ENCODE data around the gene PCBP3. TPM values are rescaled to one million over a fixed set of nuclear protein-coding genes. Genes with fewer than 3 reads are reported as not detected.

The PCBP3 gene
- total RNA-seq, 4 donors from 2014 or later = 0.13 to 0.26 TPM; not detected in 2

DNA sequence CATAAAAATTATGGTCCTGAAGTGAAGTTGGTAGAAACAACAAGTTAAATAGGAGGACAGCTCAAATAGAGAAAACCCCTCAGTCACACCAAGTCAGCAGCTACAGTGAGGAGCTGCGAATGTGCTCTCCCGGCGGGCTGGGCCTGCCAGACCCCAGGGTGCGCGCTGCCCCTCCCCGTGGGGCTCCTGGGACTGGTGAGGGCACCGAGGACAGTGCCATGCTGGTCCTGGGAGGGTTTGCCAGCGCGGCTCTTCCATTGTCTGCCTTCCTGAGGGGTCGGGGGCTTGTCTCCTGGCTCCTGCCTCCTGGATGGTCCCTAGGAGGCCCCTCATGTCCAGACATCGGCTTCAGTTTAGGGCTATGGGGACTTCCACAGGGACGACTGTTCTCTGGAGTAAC is 121.8 kb downstream of the PCBP3 start:
- Histone ChIP-seq H3K4me3 (no peak overlapping the region), H3K36me3 (no peaks in the 10 kb centered on the region), H3K27ac (no peak overlapping the region), H3K27me3 (peaks cover 0 to 3% (median 0%) of the 10 kb centered on the region in 3 donors), H3K9me3 (no peaks in the 10 kb centered on the region), H3K4me1 (no peaks in the 10 kb centered on the region)
- TF ChIP-seq, protein P1, sequence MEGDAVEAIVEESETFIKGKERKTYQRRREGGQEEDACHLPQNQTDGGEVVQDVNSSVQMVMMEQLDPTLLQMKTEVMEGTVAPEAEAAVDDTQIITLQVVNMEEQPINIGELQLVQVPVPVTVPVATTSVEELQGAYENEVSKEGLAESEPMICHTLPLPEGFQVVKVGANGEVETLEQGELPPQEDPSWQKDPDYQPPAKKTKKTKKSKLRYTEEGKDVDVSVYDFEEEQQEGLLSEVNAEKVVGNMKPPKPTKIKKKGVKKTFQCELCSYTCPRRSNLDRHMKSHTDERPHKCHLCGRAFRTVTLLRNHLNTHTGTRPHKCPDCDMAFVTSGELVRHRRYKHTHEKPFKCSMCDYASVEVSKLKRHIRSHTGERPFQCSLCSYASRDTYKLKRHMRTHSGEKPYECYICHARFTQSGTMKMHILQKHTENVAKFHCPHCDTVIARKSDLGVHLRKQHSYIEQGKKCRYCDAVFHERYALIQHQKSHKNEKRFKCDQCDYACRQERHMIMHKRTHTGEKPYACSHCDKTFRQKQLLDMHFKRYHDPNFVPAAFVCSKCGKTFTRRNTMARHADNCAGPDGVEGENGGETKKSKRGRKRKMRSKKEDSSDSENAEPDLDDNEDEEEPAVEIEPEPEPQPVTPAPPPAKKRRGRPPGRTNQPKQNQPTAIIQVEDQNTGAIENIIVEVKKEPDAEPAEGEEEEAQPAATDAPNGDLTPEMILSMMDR (IDR thresholded peaks at IDR 0.05 in 4 of 5, conservative IDR thresholded peaks at IDR 0.05 in 1 of 5) = no peak
- TF ChIP-seq POLR2A (IDR thresholded peaks at IDR 0.05) = no peak
- ATAC-seq (no peak), DNase-seq (no peak)
- in situ Hi-C loops (cut with MboI; ENCODE audit: low sequenced_read_pairs in 4 of 4) (no loop called here), intact Hi-C loops (cut with DNase I; ENCODE audit: low total_unique reads) (no loop called here)

DNA sequence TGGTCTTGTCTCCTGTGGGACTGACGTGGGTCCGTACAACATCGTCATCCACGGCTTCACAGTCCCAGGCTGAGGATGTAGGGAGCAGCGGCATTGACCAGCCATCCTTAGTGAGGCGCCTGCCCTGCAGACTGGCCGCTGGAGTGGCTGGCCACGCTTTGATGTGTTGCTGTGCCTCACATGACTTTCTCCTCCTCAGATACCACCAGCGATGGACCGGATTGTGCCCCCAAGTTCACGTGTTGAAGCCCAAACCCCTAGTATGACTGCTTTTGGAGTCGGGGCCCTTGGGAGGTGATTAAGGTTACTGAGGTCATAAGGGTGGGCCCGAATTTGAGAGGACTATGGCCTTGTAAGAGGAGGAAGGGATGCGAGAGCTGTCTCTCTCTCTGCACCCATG is 122.5 kb downstream of the PCBP3 start:
- in situ Hi-C loops (cut with MboI; ENCODE audit: low sequenced_read_pairs in 4 of 4) (no loop called here), intact Hi-C loops (cut with DNase I; ENCODE audit: low total_unique reads) (no loop called here)
- H3K27ac ChIP-seq = no peak overlapping the region
- H3K27me3 ChIP-seq = peaks cover 0 to 3% (median 0%) of the 10 kb centered on the region in 3 donors
- no peaks in the 10 kb centered on the region for H3K36me3 ChIP-seq
- H3K4me3 ChIP-seq = no peak overlapping the region
- TF ChIP-seq, protein P1 (IDR thresholded peaks at IDR 0.05 in 4 of 5, conservative IDR thresholded peaks at IDR 0.05 in 1 of 5) = no peak
- no peak for TF ChIP-seq POLR2A (IDR thresholded peaks at IDR 0.05)
- DNase-seq (no peak), ATAC-seq (no peak)
- H3K4me1 ChIP-seq = no peaks in the 10 kb centered on the region
- H3K9me3 ChIP-seq = no peaks in the 10 kb centered on the region

DNA sequence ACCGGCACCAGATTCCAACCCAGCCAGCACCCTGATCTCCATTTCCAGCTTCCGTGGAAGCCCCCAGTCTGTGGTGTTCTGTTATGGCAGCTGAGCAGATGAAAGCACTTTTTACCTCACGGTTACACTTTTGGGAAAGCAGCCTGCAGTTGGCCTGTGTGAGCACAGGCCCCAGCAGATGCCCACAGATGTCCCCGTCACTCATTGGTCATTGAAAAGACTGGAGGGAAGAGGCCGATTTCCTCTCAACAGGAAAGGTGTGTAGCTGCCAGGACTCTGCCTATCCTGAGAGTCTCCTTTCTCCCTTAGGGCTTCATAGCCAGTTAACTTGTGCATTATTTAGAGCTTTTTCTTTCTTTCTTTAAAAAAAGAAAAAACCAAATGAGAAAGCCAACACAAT is 123.0 kb downstream of the PCBP3 start:
- Histone ChIP-seq H3K4me3 (no peak overlapping the region), H3K9me3 (no peaks in the 10 kb centered on the region), H3K4me1 (no peaks in the 10 kb centered on the region), H3K27me3 (peaks cover 0 to 3% (median 0%) of the 10 kb centered on the region in 3 donors), H3K36me3 (no peaks in the 10 kb centered on the region), H3K27ac (no peak overlapping the region)
- intact Hi-C loops (cut with DNase I; ENCODE audit: low total_unique reads) (no loop called here), in situ Hi-C loops (cut with MboI; ENCODE audit: low sequenced_read_pairs in 4 of 4) (no loop called here)
- ATAC-seq (no peak), DNase-seq (no peak)
- TF ChIP-seq, protein P1 (IDR thresholded peaks at IDR 0.05 in 4 of 5, conservative IDR thresholded peaks at IDR 0.05 in 1 of 5) = no peak
- no peak for TF ChIP-seq POLR2A (IDR thresholded peaks at IDR 0.05)

DNA sequence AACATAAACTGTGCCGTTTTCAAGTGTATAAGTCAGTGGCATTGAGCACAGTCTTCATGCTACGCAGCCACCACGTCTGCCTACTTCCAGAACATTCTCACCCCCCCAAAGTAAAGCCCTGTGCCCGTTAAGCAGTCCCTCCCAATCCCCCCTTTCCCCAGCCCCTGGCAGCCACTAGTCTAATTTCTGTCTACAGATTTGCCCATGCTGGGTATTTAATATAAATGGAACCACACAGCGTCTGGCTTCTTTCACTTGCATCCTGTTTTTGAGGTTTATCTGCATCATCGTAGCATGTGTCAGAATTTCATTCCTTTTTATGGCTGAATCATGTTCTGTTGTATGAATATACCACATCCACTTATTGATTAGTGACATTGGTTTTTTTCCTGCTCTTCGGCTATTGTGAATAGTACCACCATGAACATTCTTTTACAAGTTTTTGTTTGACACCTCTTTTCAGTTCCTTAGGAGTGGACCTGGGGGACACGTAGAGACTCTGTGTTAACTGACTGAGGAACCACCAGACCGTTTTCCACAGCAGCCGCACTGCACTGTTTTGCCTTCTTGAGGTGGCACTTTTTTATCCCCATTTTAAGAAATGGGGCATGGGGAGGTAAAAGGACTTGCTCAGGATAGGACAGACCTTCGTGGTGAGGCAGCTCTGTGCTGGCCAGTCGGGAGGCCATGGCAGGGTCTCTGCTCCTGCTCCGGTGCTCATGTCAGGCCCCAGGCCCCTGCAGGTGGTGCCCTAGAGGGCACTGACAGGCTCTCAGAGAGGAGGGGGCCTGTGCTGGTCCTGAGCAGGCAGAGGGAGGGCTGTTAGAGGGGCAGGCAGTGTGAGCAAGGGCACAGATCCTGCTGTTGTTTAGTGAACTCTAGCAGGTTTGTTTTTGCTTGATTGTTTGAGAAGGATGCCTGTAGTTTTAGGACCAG is 123.8 kb downstream of the PCBP3 start:
- ATAC-seq (no peak), DNase-seq (no peak)
- Histone ChIP-seq H3K4me3 (no peak overlapping the region), H3K9me3 (no peaks in the 10 kb centered on the region), H3K4me1 (no peaks in the 10 kb centered on the region), H3K36me3 (no peaks in the 10 kb centered on the region), H3K27ac (no peak overlapping the region), H3K27me3 (peaks cover 0 to 3% (median 0%) of the 10 kb centered on the region in 3 donors)
- in situ Hi-C loops (cut with MboI; ENCODE audit: low sequenced_read_pairs in 4 of 4) = no loop called here
- TF ChIP-seq POLR2A (IDR thresholded peaks at IDR 0.05) = no peak
- TF ChIP-seq, protein P1 (IDR thresholded peaks at IDR 0.05 in 4 of 5, conservative IDR thresholded peaks at IDR 0.05 in 1 of 5) = no peak
- intact Hi-C loops (cut with DNase I; ENCODE audit: low total_unique reads) = no loop called here

All from gastrocnemius medialis (tissue), 4 donors.